ENCODE results near the gene DLGAP1. TPM values are rescaled to one million over a fixed set of nuclear protein-coding genes. Genes with fewer than 3 reads are reported as not detected.

DLGAP1 gene
- total and polyA plus RNA-seq, 5 donors from 2014 or later: 0.11 to 5.4 (median 0.68) TPM

GRCh38 chr18:3661989-3662388, 793.1 kb downstream of the DLGAP1 start:
- Mint-ChIP-seq H3K36me3 (no peaks in the 10 kb centered on the region), H3K4me3 (no peak overlapping the region), H3K9me3 (no peaks in the 10 kb centered on the region), H3K27me3 (peaks cover 17% of the 10 kb centered on the region), H3K4me1 (peaks cover 0 to 9% (median 0%) of the 10 kb centered on the region in 4 donors), H3K27ac (no peak overlapping the region)
- ATAC-seq (ENCODE audit: low read depth in 2 of 2) (no peak), DNase-seq (no peak)
- no peaks in the 10 kb centered on the region for H3K9me3 ChIP-seq (ENCODE audit: control insufficient read depth in 2 of 2, low read length in 2 of 2)
- H3K27me3 ChIP-seq (ENCODE audit: control insufficient read depth, insufficient read depth, low read length): no peaks in the 10 kb centered on the region
- H3K27ac ChIP-seq (ENCODE audit: insufficient read depth, low read length, poor library complexity, severe bottlenecking): no peak overlapping the region
- H3K36me3 ChIP-seq (ENCODE audit: control insufficient read depth, insufficient read depth, low read length): no peaks in the 10 kb centered on the region
- peaks cover 7% of the 10 kb centered on the region for H3K4me1 ChIP-seq (ENCODE audit: control insufficient read depth, insufficient read depth, low read length, poor library complexity, severe bottlenecking)
- no peak overlapping the region for H3K4me3 ChIP-seq (ENCODE audit: low read depth, low read length)

GRCh38 chr18:3660739-3661515, 794.2 kb downstream of the DLGAP1 start:
- Mint-ChIP-seq H3K4me3 (no peak overlapping the region), H3K9me3 (no peaks in the 10 kb centered on the region), H3K27me3 (peaks cover 13% of the 10 kb centered on the region), H3K27ac (peak overlapping the region in 1 of 3 donors; percentile 18), H3K36me3 (no peaks in the 10 kb centered on the region), H3K4me1 (peaks cover 0 to 4% (median 0%) of the 10 kb centered on the region in 4 donors)
- Histone ChIP-seq H3K27me3 (ENCODE audit: control insufficient read depth, insufficient read depth, low read length) (no peaks in the 10 kb centered on the region), H3K36me3 (ENCODE audit: control insufficient read depth, insufficient read depth, low read length) (no peaks in the 10 kb centered on the region), H3K9me3 (ENCODE audit: control insufficient read depth in 2 of 2, low read length in 2 of 2) (no peaks in the 10 kb centered on the region), H3K4me1 (ENCODE audit: control insufficient read depth, insufficient read depth, low read length, poor library complexity, severe bottlenecking) (peaks cover 1% of the 10 kb centered on the region), H3K4me3 (ENCODE audit: low read depth, low read length) (no peak overlapping the region), H3K27ac (ENCODE audit: insufficient read depth, low read length, poor library complexity, severe bottlenecking) (no peak overlapping the region)
- DNase-seq: no peak
- ATAC-seq (ENCODE audit: low read depth in 2 of 2): no peak

GRCh38 chr18:3658529-3658928, 796.6 kb downstream of the DLGAP1 start:
- H3K4me1 ChIP-seq (ENCODE audit: control insufficient read depth, insufficient read depth, low read length, poor library complexity, severe bottlenecking): no peaks in the 10 kb centered on the region
- H3K36me3 ChIP-seq (ENCODE audit: control insufficient read depth, insufficient read depth, low read length): no peaks in the 10 kb centered on the region
- DNase-seq (no peak), ATAC-seq (ENCODE audit: low read depth in 2 of 2) (no peak)
- Mint-ChIP-seq H3K36me3 (no peaks in the 10 kb centered on the region), H3K4me3 (no peak overlapping the region), H3K9me3 (no peaks in the 10 kb centered on the region), H3K4me1 (no peaks in the 10 kb centered on the region), H3K27me3 (no peaks in the 10 kb centered on the region), H3K27ac (no peak overlapping the region)
- no peak overlapping the region for H3K4me3 ChIP-seq (ENCODE audit: low read depth, low read length)
- no peak overlapping the region for H3K27ac ChIP-seq (ENCODE audit: insufficient read depth, low read length, poor library complexity, severe bottlenecking)
- no peaks in the 10 kb centered on the region for H3K9me3 ChIP-seq (ENCODE audit: control insufficient read depth in 2 of 2, low read length in 2 of 2)
- no peaks in the 10 kb centered on the region for H3K27me3 ChIP-seq (ENCODE audit: control insufficient read depth, insufficient read depth, low read length)

- H3K4me3 ChIP-seq (ENCODE audit: low read depth, low read length): no peak overlapping the region
- ATAC-seq (ENCODE audit: low read depth in 2 of 2): no peak
- no peaks in the 10 kb centered on the region for H3K27me3 ChIP-seq (ENCODE audit: control insufficient read depth, insufficient read depth, low read length)
- H3K9me3 ChIP-seq (ENCODE audit: control insufficient read depth in 2 of 2, low read length in 2 of 2): no peaks in the 10 kb centered on the region
- Mint-ChIP-seq H3K9me3 (no peaks in the 10 kb centered on the region), H3K36me3 (no peaks in the 10 kb centered on the region), H3K4me1 (no peaks in the 10 kb centered on the region), H3K27me3 (peaks cover 6% of the 10 kb centered on the region), H3K4me3 (no peak overlapping the region), H3K27ac (peak overlapping the region in 2 of 3 donors; percentile 10 to 57)
- no peak for DNase-seq
- no peaks in the 10 kb centered on the region for H3K4me1 ChIP-seq (ENCODE audit: control insufficient read depth, insufficient read depth, low read length, poor library complexity, severe bottlenecking)
- H3K36me3 ChIP-seq (ENCODE audit: control insufficient read depth, insufficient read depth, low read length): no peaks in the 10 kb centered on the region
- H3K27ac ChIP-seq (ENCODE audit: insufficient read depth, low read length, poor library complexity, severe bottlenecking): no peak overlapping the region
Measured at GRCh38 chr18:3655254-3656050, 799.7 kb downstream of the DLGAP1 start.

- H3K27ac Mint-ChIP-seq: peak overlapping the region in 2 of 3 donors; percentile 10 to 57
- ATAC-seq (ENCODE audit: low read depth in 2 of 2) (no peak), DNase-seq (no peak)
Measured at GRCh38 chr18:3654442-3655253, 800.5 kb downstream of the DLGAP1 start.

GRCh38 chr18:3653851-3654441, 801.2 kb downstream of the DLGAP1 start:
- Histone ChIP-seq H3K27me3 (ENCODE audit: control insufficient read depth, insufficient read depth, low read length) (no peaks in the 10 kb centered on the region), H3K27ac (ENCODE audit: insufficient read depth, low read length, poor library complexity, severe bottlenecking) (no peak overlapping the region), H3K9me3 (ENCODE audit: control insufficient read depth in 2 of 2, low read length in 2 of 2) (no peaks in the 10 kb centered on the region), H3K4me3 (ENCODE audit: low read depth, low read length) (no peak overlapping the region), H3K36me3 (ENCODE audit: control insufficient read depth, insufficient read depth, low read length) (no peaks in the 10 kb centered on the region), H3K4me1 (ENCODE audit: control insufficient read depth, insufficient read depth, low read length, poor library complexity, severe bottlenecking) (no peaks in the 10 kb centered on the region)
- Mint-ChIP-seq H3K27ac (no peak overlapping the region), H3K4me1 (peaks cover 0 to 2% (median under 1%) of the 10 kb centered on the region in 4 donors), H3K4me3 (no peak overlapping the region), H3K27me3 (peaks cover 16% of the 10 kb centered on the region), H3K9me3 (peaks cover 0 to 1% (median 0%) of the 10 kb centered on the region in 7 donors), H3K36me3 (no peaks in the 10 kb centered on the region)
- ATAC-seq (ENCODE audit: low read depth in 2 of 2) (no peak), DNase-seq (no peak)

More at GRCh38 chr18:3654442-3655253, 800.5 kb downstream of the DLGAP1 start:
- no peaks in the 10 kb centered on the region for H3K27me3 ChIP-seq (ENCODE audit: control insufficient read depth, insufficient read depth, low read length)
- no peaks in the 10 kb centered on the region for H3K4me1 ChIP-seq (ENCODE audit: control insufficient read depth, insufficient read depth, low read length, poor library complexity, severe bottlenecking)
- H3K27ac ChIP-seq (ENCODE audit: insufficient read depth, low read length, poor library complexity, severe bottlenecking): no peak overlapping the region
- H3K9me3 ChIP-seq (ENCODE audit: control insufficient read depth in 2 of 2, low read length in 2 of 2): no peaks in the 10 kb centered on the region
- peaks cover 0 to 1% (median 0%) of the 10 kb centered on the region in 7 donors for H3K9me3 Mint-ChIP-seq
- H3K4me3 Mint-ChIP-seq: no peak overlapping the region
- H3K36me3 ChIP-seq (ENCODE audit: control insufficient read depth, insufficient read depth, low read length): no peaks in the 10 kb centered on the region
- no peaks in the 10 kb centered on the region for H3K36me3 Mint-ChIP-seq
- H3K4me3 ChIP-seq (ENCODE audit: low read depth, low read length): no peak overlapping the region
- peaks cover 11% of the 10 kb centered on the region for H3K27me3 Mint-ChIP-seq
- peaks cover 0 to 2% (median under 1%) of the 10 kb centered on the region in 4 donors for H3K4me1 Mint-ChIP-seq

GRCh38 chr18:3653263-3653850, 801.8 kb downstream of the DLGAP1 start:
- Histone ChIP-seq H3K4me3 (ENCODE audit: low read depth, low read length) (no peak overlapping the region), H3K4me1 (ENCODE audit: control insufficient read depth, insufficient read depth, low read length, poor library complexity, severe bottlenecking) (no peaks in the 10 kb centered on the region), H3K27ac (ENCODE audit: insufficient read depth, low read length, poor library complexity, severe bottlenecking) (no peak overlapping the region), H3K36me3 (ENCODE audit: control insufficient read depth, insufficient read depth, low read length) (no peaks in the 10 kb centered on the region), H3K9me3 (ENCODE audit: control insufficient read depth in 2 of 2, low read length in 2 of 2) (no peaks in the 10 kb centered on the region), H3K27me3 (ENCODE audit: control insufficient read depth, insufficient read depth, low read length) (no peaks in the 10 kb centered on the region)
- Mint-ChIP-seq H3K27me3 (peaks cover 16% of the 10 kb centered on the region), H3K4me1 (peaks cover 0 to 2% (median under 1%) of the 10 kb centered on the region in 4 donors), H3K36me3 (no peaks in the 10 kb centered on the region), H3K27ac (no peak overlapping the region), H3K4me3 (no peak overlapping the region), H3K9me3 (peaks cover 0 to 1% (median 0%) of the 10 kb centered on the region in 7 donors)
- ATAC-seq (ENCODE audit: low read depth in 2 of 2) (no peak), DNase-seq (no peak)

Data from CD4-positive, CD25-positive, alpha-beta regulatory T cell (primary cell).